Measurements from ENCODE around the gene RIBC2.

Gene RIBC2

GRCh38 chr22:45476814-45477213, 63.3 kb downstream of the RIBC2 start:
- Histone ChIP-seq H3F3A (ENCODE audit: low read depth) (no peaks in the 10 kb centered on the region), H3K4me3 (ENCODE audit: low read length, poor library complexity, severe bottlenecking) (no peak overlapping the region), H3K36me3 (ENCODE audit: insufficient read depth, low read length) (no peaks in the 10 kb centered on the region), H3K9ac (ENCODE audit: low read depth, low read length, poor library complexity, severe bottlenecking) (no peak overlapping the region), H3K79me2 (ENCODE audit: insufficient read depth, low read length) (no peaks in the 10 kb centered on the region), H2AFZ (ENCODE audit: low read length) (no peak overlapping the region), H3K9me2 (replicated peaks; ENCODE audit: low read depth, low read length) (no peaks in the 10 kb centered on the region), H3K4me1 (ENCODE audit: insufficient read depth, low read length, poor library complexity, severe bottlenecking) (no peaks in the 10 kb centered on the region), H3K9me3 (ENCODE audit: insufficient read depth, low read depth, low read length) (no peaks in the 10 kb centered on the region), H3K4me2 (ENCODE audit: low read depth, low read length, poor library complexity, severe bottlenecking) (no peak overlapping the region), H3K27me3 (ENCODE audit: insufficient read depth, low read length, poor library complexity, severe bottlenecking) (no peaks in the 10 kb centered on the region), H4K20me1 (ENCODE audit: insufficient read depth, low read length, poor library complexity, severe bottlenecking) (no peaks in the 10 kb centered on the region)
- TF ChIP-seq CTCF (conservative IDR thresholded peaks at IDR 0.05; ENCODE audit: low read length) (no peak), EZH2phosphoT487 (IDR thresholded peaks at IDR 0.05; ENCODE audit: borderline replicate concordance) (no peak)

GRCh38 chr22:45477366-45478107, 64.0 kb downstream of the RIBC2 start:
- Histone ChIP-seq H3K79me2 (ENCODE audit: insufficient read depth, low read length) (no peaks in the 10 kb centered on the region), H3K9ac (ENCODE audit: low read depth, low read length, poor library complexity, severe bottlenecking) (no peak overlapping the region)

DNA sequence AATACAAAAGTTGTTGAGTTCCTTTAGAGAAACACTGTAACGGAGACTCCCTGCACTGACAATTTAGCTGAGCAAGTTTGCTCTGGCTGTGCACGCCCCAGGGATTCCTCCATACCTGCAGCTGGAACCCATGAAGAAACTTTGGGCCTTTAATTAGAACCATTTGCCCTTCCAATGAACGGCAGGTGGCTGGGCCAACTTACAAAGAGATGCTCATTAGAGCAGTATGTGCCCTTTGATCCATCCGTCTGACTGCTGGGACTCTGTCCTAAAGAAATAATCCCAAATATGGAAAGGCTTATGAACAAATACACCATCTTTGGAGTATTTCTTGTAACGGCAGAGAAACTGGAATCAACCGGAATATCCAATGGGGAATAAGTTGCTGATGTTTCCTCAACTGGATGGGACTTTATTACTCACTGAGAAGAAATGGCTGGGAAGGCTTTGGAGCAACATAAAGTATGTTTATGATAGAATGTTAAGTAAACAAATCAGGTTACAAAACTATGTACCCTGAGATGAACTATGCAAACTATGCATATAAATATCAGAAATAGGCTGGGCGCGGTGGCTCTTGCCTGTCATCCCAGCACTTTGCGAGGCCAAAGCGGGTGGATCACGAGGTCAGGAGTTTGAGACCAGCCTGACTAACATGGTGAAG, 64.7 kb downstream of the RIBC2 start:
- Histone ChIP-seq H3K79me2 (ENCODE audit: insufficient read depth, low read length) (no peaks in the 10 kb centered on the region), H3F3A (ENCODE audit: low read depth) (no peaks in the 10 kb centered on the region), H3K27me3 (ENCODE audit: insufficient read depth, low read length, poor library complexity, severe bottlenecking) (no peaks in the 10 kb centered on the region), H3K4me2 (ENCODE audit: low read depth, low read length, poor library complexity, severe bottlenecking) (no peak overlapping the region), H3K9ac (ENCODE audit: low read depth, low read length, poor library complexity, severe bottlenecking) (no peak overlapping the region), H3K36me3 (ENCODE audit: insufficient read depth, low read length) (no peaks in the 10 kb centered on the region), H4K20me1 (ENCODE audit: insufficient read depth, low read length, poor library complexity, severe bottlenecking) (no peaks in the 10 kb centered on the region), H3K4me3 (ENCODE audit: low read length, poor library complexity, severe bottlenecking) (no peak overlapping the region), H3K4me1 (ENCODE audit: insufficient read depth, low read length, poor library complexity, severe bottlenecking) (no peaks in the 10 kb centered on the region), H3K9me3 (ENCODE audit: insufficient read depth, low read depth, low read length) (no peaks in the 10 kb centered on the region), H3K9me2 (replicated peaks; ENCODE audit: low read depth, low read length) (no peaks in the 10 kb centered on the region), H2AFZ (ENCODE audit: low read length) (no peak overlapping the region)
- no peak for TF ChIP-seq CTCF (conservative IDR thresholded peaks at IDR 0.05; ENCODE audit: low read length)
- no peak for TF ChIP-seq EZH2phosphoT487 (IDR thresholded peaks at IDR 0.05; ENCODE audit: borderline replicate concordance)

More at GRCh38 chr22:45477366-45478107, 64.0 kb downstream of the RIBC2 start:
- no peaks in the 10 kb centered on the region for H3F3A ChIP-seq (ENCODE audit: low read depth)
- H3K9me2 ChIP-seq (replicated peaks; ENCODE audit: low read depth, low read length) = no peaks in the 10 kb centered on the region
- H2AFZ ChIP-seq (ENCODE audit: low read length) = no peak overlapping the region
- H3K4me1 ChIP-seq (ENCODE audit: insufficient read depth, low read length, poor library complexity, severe bottlenecking) = no peaks in the 10 kb centered on the region
- no peaks in the 10 kb centered on the region for H4K20me1 ChIP-seq (ENCODE audit: insufficient read depth, low read length, poor library complexity, severe bottlenecking)
- H3K4me2 ChIP-seq (ENCODE audit: low read depth, low read length, poor library complexity, severe bottlenecking) = no peak overlapping the region
- H3K9me3 ChIP-seq (ENCODE audit: insufficient read depth, low read depth, low read length) = no peaks in the 10 kb centered on the region
- no peaks in the 10 kb centered on the region for H3K27me3 ChIP-seq (ENCODE audit: insufficient read depth, low read length, poor library complexity, severe bottlenecking)
- TF ChIP-seq CTCF (conservative IDR thresholded peaks at IDR 0.05; ENCODE audit: low read length) = no peak
- TF ChIP-seq EZH2phosphoT487 (IDR thresholded peaks at IDR 0.05; ENCODE audit: borderline replicate concordance) = no peak
- H3K36me3 ChIP-seq (ENCODE audit: insufficient read depth, low read length) = no peaks in the 10 kb centered on the region
- no peak overlapping the region for H3K4me3 ChIP-seq (ENCODE audit: low read length, poor library complexity, severe bottlenecking)

Measured in Loucy (cell line).